Nephron (organoid): ENCODE results near the gene FKBP3.

Source experiments
- H3K27ac Mint-ChIP-seq, 3 experiments: 2 replicates each; pipeline ENCODE4 v1.8.0; 2020; ENCODE audit warnings: mixed read lengths in 3 of 3, mild to moderate bottlenecking in 2 of 3, moderate library complexity in 1 of 3
- H3K27me3 Mint-ChIP-seq: 2 replicates; pipeline ENCODE4 v1.8.0; 2021; ENCODE audit warnings: low read depth, mild to moderate bottlenecking, moderate library complexity, mixed read lengths
- H3K36me3 Mint-ChIP-seq: 2 replicates; pipeline ENCODE4 v1.8.0; 2020; ENCODE audit warnings: low read depth, mixed read lengths
- H3K4me1 Mint-ChIP-seq: 2 replicates; pipeline ENCODE4 v1.8.0; 2020; ENCODE audit warnings: mixed read lengths
- H3K4me3 Mint-ChIP-seq, 3 experiments: 2 replicates each; pipeline ENCODE4 v1.8.0; 2020; ENCODE audit warnings: mild to moderate bottlenecking in 3 of 3, mixed read lengths in 3 of 3, moderate library complexity in 2 of 3
- H3K9me3 Mint-ChIP-seq: 2 replicates; pipeline ENCODE4 v1.8.0; 2020; ENCODE audit warnings: mixed read lengths
- CTCF ChIP-seq, 3 experiments: fragments of 200-600 bp; sonication (generic); IDR thresholded peaks; one replicate each; pipeline ENCODE4 v1.5.0; 2021; ENCODE audit warnings: antibody characterized with exemption in 3 of 3; ENCODE audit not compliant: unreplicated experiment in 3 of 3

Gene FKBP3

GRCh38 chr14:45136399-45136798 lies 2.1 kb upstream of the FKBP3 start:
- peak overlapping the region; percentile 99 to 100 (median 99) for H3K4me3 Mint-ChIP-seq
- TF ChIP-seq CTCF (IDR thresholded peaks at IDR 0.05; ENCODE audit: unreplicated experiment in 3 of 3): no peak

GRCh38 chr14:45135659-45136395 lies 1.5 kb upstream of the FKBP3 start, which contains the start of gene FANCM:
FANCM (plus strand) TSS chr14:45135930; CDS start chr14:45136032, 102 bp downstream.
- Mint-ChIP-seq H3K4me1 (peaks cover 24% of the 10 kb centered on the region), H3K9me3 (no peaks in the 10 kb centered on the region), H3K36me3 (no peaks in the 10 kb centered on the region), H3K27ac (peak within 1 kb of the TSS; percentile 98 to 99 (median 99)), H3K27me3 (no peaks in the 10 kb centered on the region), H3K4me3 (peak within 1 kb of the TSS; percentile 99 to 100 (median 99))
- no peak for TF ChIP-seq CTCF (IDR thresholded peaks at IDR 0.05; ENCODE audit: unreplicated experiment in 3 of 3)

More at GRCh38 chr14:45136399-45136798, 2.1 kb upstream of the FKBP3 start:
- Mint-ChIP-seq H3K4me1 (peaks cover 24% of the 10 kb centered on the region), H3K36me3 (no peaks in the 10 kb centered on the region), H3K27me3 (no peaks in the 10 kb centered on the region), H3K27ac (peak overlapping the region; percentile 98 to 99 (median 99)), H3K9me3 (no peaks in the 10 kb centered on the region)

GRCh38 chr14:45135156-45135555 lies 875 bp upstream of the FKBP3 start:
- Mint-ChIP-seq H3K4me1 (peaks cover 24% of the 10 kb centered on the region), H3K36me3 (no peaks in the 10 kb centered on the region), H3K27me3 (no peaks in the 10 kb centered on the region), H3K9me3 (no peaks in the 10 kb centered on the region), H3K4me3 (peak overlapping the region; percentile 99 to 100 (median 99)), H3K27ac (peak overlapping the region; percentile 98 to 99 (median 99))
- TF ChIP-seq CTCF (IDR thresholded peaks at IDR 0.05; ENCODE audit: unreplicated experiment in 3 of 3): no peak

GRCh38 chr14:45133683-45134050 lies 614 bp downstream of the FKBP3 start:
- no peak for TF ChIP-seq CTCF (IDR thresholded peaks at IDR 0.05; ENCODE audit: unreplicated experiment in 3 of 3)
- Mint-ChIP-seq H3K4me1 (peaks cover 24% of the 10 kb centered on the region), H3K36me3 (peaks cover 2% of the 10 kb centered on the region), H3K4me3 (peak overlapping the region; percentile 99 to 100 (median 99)), H3K27me3 (no peaks in the 10 kb centered on the region), H3K9me3 (no peaks in the 10 kb centered on the region), H3K27ac (peak overlapping the region; percentile 98 to 99 (median 99))

GRCh38 chr14:45128963-45129629 lies 5.2 kb downstream of the FKBP3 start:
- Mint-ChIP-seq H3K27ac (no peak overlapping the region), H3K4me3 (no peak overlapping the region)

More at GRCh38 chr14:45128963-45129629, 5.2 kb downstream of the FKBP3 start:
- no peaks in the 10 kb centered on the region for H3K9me3 Mint-ChIP-seq
- H3K27me3 Mint-ChIP-seq: no peaks in the 10 kb centered on the region
- no peak for TF ChIP-seq CTCF (IDR thresholded peaks at IDR 0.05; ENCODE audit: unreplicated experiment in 3 of 3)
- H3K36me3 Mint-ChIP-seq: peaks cover 29% of the 10 kb centered on the region
- H3K4me1 Mint-ChIP-seq: peaks cover 14% of the 10 kb centered on the region
